Suppressor macrophage treated with lipopolysaccharide for 1 hour (primary cell): Measurements from ENCODE around the gene THSD7B.
A peak's percentile ranks its signal among the peaks of the same experiment; 100 is the strongest.
"Not testable (repeated sequence)": the region's sequence is repeated elsewhere in the genome, so short reads cannot be mapped to it uniquely, and the experiment has no call there.

Source experiments
- DNase-seq, 3 donors: peaks; one replicate each; pipeline ENCODE4 v3.0.0-alpha.2; 2020 to 2022

Gene THSD7B

GRCh38 chr2:137444970-137445369 lies 679.6 kb downstream of the THSD7B start:
- no peak for DNase-seq

GRCh38 chr2:137449454-137449853 lies 684.1 kb downstream of the THSD7B start:
- no peak for DNase-seq

- DNase-seq = no peak
These were observed 689.5 kb downstream of the THSD7B start for GRCh38 chr2:137454886-137455285.

- peak; percentile 21 to 23 (median 22) for DNase-seq
These were observed 702.0 kb downstream of the THSD7B start for GRCh38 chr2:137467246-137467862.

DNA sequence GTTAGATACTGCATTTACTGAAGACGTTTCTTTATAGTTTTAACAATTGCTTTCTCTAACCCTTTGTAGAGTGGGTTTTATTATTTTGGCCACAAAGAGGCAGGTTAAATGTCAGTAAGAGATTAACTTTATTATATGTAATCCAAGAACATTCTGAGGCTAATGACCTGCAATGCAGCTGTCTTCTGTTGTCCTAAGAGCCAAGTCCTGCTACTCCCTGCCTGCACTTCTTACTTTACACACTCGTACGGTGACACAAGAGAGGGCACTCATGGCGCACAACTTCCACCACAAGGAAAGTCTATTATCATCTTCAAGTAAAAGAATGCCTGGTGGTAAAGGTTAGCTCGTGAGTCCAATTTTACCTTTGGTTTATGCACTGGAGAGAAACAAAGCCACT lies 727.9 kb downstream of the THSD7B start:
- DNase-seq = no peak

DNA sequence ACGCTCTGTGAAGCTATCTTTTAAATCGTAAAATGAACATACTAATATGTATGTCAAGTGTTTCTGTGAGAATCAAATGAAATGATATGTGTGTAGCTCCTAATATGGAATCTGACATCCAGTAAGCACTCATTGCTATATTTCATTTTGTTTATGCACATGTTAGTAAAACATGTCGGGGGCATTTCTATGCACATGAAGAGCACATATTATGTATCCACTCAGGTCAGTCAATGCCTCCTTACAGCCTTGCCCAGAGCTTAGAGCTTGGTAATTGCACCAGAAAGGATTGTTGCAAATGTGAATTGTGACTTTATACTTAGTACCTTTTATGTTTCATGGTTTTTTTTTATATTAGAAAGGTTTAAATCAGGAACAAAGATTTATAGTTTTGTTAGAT lies 735.3 kb downstream of the THSD7B start:
- DNase-seq = no peak

DNA sequence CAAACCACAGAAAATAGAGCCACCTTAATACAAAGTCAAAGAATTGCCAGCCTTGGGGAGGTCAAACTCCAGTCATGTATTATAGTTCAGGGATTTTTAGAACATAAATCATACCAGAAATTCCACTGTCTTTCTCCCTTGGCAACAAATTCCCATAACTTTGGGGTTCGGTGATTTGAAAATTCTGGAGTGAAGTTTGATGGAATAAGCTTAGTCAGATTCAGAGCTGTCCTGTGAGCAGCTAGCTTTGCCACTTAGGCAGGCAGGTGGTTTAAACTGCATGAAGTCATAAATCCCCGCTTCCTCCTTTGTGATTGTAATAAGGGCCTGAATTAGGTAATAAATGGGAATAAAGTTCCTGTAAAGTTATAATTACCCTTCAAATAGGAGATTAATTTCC lies 741.9 kb downstream of the THSD7B start:
- no peak for DNase-seq

GRCh38 chr2:137508739-137509384 lies 743.5 kb downstream of the THSD7B start:
- DNase-seq = no peak

DNA sequence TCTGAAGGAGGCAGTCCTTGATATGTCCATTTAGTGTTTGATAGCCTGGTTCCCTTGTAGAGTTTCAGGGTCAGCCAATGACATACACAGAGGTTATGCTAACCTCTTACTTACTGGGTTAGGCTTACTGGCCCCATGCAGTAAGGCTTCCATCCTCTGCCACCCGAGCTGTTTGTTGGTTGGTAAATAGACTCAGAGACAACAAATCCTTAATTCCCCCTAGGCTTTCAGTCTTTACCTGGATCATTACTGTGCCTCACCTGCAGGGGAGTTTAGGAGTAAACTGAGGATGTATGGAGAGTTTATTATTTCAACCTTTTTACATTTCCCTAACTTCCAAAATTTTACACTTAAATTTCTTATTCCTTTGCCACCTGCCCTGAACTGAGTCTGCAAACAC lies 746.2 kb downstream of the THSD7B start:
- DNase-seq = no peak

GRCh38 chr2:137521653-137522619 lies 756.6 kb downstream of the THSD7B start:
- DNase-seq = no peak

- no peak for DNase-seq
These were observed 757.3 kb downstream of the THSD7B start for GRCh38 chr2:137522620-137523011.

GRCh38 chr2:137523931-137524330 lies 758.6 kb downstream of the THSD7B start:
- no peak for DNase-seq

DNA sequence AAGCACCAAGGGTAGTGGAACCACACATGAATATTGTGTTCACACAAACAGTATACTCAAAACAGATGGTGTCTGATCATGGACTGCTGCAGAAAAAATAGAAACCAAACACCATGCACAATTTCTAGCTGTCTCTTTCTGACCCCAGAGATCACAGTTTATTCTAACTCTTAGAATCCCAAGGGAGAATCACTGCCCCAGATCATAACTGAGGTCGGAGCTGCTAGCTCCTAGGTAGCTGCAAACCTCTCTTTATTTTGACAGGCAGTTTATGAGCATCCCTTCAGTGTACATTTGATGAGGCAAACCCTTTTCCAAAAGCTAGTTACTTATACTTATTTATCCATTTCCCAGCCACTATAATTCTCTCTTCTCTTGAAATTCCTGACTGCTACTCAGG lies 759.8 kb downstream of the THSD7B start:
- no peak for DNase-seq

DNA sequence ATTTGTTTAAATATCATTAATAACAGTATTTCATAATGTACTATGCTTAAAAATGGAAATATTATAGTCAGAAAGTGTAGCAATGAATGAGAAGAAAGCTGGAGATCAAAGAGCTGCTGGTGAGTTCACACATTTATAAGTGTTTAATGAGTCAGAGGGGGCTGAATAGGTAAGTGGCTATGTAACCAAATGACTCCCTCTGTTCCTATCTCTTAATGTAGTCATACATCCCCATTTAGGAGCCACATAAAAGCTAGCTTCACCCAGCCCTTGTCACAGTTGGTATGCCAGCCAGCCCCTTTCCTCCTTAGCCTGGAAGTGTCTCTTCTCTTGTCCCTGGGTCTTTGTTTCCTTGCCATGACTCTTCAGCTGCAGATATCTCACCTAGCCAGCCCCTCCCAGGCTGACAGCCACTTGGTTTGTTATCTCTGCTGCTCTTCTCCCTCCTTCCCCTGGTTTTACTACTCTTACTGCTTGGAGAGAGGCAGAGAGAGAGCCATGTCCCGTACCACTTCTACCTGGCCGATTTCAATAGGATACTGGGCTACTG lies 760.4 kb downstream of the THSD7B start:
- no peak for DNase-seq

GRCh38 chr2:137535897-137536296 lies 770.6 kb downstream of the THSD7B start:
- DNase-seq = no peak

GRCh38 chr2:137539336-137539735 lies 774.0 kb downstream of the THSD7B start:
- DNase-seq = no peak

GRCh38 chr2:137547842-137548241 lies 782.5 kb downstream of the THSD7B start:
- no peak for DNase-seq

- no peak for DNase-seq
These were observed 801.0 kb downstream of the THSD7B start for GRCh38 chr2:137566387-137566786.

DNA sequence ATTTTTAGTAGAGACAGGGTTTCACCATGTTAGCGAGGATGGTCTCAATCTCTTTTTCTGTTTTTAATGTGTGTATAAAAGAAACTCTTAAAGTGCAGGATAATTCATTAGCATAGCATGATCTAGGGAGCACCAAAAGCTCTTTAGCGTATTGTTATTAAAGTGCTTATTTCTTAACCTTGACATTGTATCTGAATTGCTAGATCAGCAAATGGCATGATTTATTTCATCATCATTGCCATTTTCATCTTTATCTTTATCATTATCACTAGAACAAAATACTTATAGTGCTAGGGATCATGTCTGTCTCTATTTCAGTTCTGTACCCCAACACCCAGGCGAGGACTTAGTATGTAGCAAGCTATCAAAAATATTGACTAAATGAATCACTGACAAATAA lies 805.1 kb downstream of the THSD7B start:
- no peak for DNase-seq

GRCh38 chr2:137587834-137588233 lies 822.5 kb downstream of the THSD7B start:
- DNase-seq = not testable (repeated sequence)

DNA sequence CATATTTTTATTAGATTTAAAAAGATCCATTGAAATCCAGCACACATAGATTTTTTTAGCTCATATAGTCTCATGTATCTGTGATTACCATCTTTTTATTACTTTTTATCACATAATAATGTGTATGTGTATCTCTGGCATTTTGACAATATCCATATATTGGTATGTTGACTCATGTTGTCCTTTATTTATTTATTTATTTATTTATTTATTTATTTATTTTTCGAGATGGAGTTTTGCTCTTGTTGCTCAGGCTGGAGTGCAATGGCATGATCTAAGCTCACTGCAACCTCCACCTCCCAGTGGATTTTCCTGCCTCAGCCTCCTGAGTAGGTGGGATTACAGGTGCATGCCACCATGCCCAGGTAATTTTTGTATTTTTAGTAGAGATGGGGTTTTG lies 823.2 kb downstream of the THSD7B start:
- DNase-seq = not testable (repeated sequence)

DNA sequence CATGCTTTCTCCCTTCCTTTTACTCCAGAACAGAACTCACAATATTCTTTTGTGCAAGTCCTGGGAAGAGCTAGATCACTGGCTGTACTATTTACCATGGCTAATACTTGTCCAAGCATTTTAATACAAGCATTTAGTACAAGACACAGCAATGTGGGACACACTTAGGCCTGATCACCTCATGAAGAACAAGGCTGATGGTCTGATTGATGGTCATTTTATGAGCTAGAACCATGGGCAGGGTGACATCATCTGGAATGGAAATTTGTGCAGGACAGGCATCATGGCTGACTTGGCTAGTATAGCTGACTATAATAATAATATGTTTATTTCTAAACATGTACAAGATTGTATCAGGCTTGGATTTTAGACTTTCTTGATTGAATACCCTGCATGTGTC lies 824.8 kb downstream of the THSD7B start:
- no peak for DNase-seq

GRCh38 chr2:137607722-137608318 lies 842.5 kb downstream of the THSD7B start:
- no peak for DNase-seq
